MG63 (cell line): ENCODE results near the gene GIMAP5. TPM values are rescaled to one million over a fixed set of nuclear protein-coding genes. Genes with fewer than 3 reads are reported as not detected.
"Not testable (repeated sequence)": the region's sequence is repeated elsewhere in the genome, so short reads cannot be mapped to it uniquely, and the experiment has no call there.

Experiments used
- DNase-seq: peaks from one replicate; pipeline ENCODE4 v3.0.0-alpha.2; 2020
- H3K27me3 ChIP-seq: fragments of 250-450 bp; sonication (Bioruptor Pico); 2 replicates; pipeline ENCODE4 v1.5.1; 2020; ENCODE audit warnings: mild to moderate bottlenecking, moderate library complexity
- H3K36me3 ChIP-seq: fragments of 250-450 bp; sonication (Bioruptor Pico); 2 replicates; pipeline ENCODE4 v1.5.1; 2020; ENCODE audit warnings: mild to moderate bottlenecking, moderate library complexity
- H3K4me3 ChIP-seq: fragments of 250-450 bp; sonication (Bioruptor Pico); 2 replicates; pipeline ENCODE4 v1.5.1; 2020; ENCODE audit warnings: mild to moderate bottlenecking, moderate library complexity
- H3K9me3 ChIP-seq: fragments of 250-450 bp; sonication (Bioruptor Pico); 2 replicates; pipeline ENCODE4 v1.5.1; 2020; ENCODE audit warnings: mild to moderate bottlenecking, moderate library complexity
- total RNA-seq: library from RNA; depleted of rRNA; stranded (reverse); fragments of >200 nt; shearing (Covaris generic); gene quantifications from 2 replicates; pipeline ENCODE4 v1.2.3, GENCODE V29; 2014; ENCODE audit warnings: low replicate concordance

Gene GIMAP5
- total RNA-seq, 1 experiment from 2014 or later, result not detected

- H3K27me3 ChIP-seq, result no peaks in the 10 kb centered on the region
- no peaks in the 10 kb centered on the region for H3K36me3 ChIP-seq
- no peaks in the 10 kb centered on the region for H3K9me3 ChIP-seq
- no peak overlapping the region for H3K4me3 ChIP-seq
- DNase-seq, result no peak
Observed at GRCh38 chr7:150753239-150753638, 16.0 kb downstream of the GIMAP5 start.

- H3K27me3 ChIP-seq, result no peaks in the 10 kb centered on the region
- H3K4me3 ChIP-seq, result no peak overlapping the region
- no peaks in the 10 kb centered on the region for H3K36me3 ChIP-seq
- DNase-seq, result peak; percentile 46
- H3K9me3 ChIP-seq, result no peaks in the 10 kb centered on the region
Observed at GRCh38 chr7:150753826-150754603, 16.8 kb downstream of the GIMAP5 start.

- no peak for DNase-seq
- H3K27me3 ChIP-seq, result no peaks in the 10 kb centered on the region
- no peak overlapping the region for H3K4me3 ChIP-seq
- H3K9me3 ChIP-seq, result no peaks in the 10 kb centered on the region
- no peaks in the 10 kb centered on the region for H3K36me3 ChIP-seq
Observed at GRCh38 chr7:150754951-150755350, 17.7 kb downstream of the GIMAP5 start.

GRCh38 chr7:150755473-150756099 lies 18.4 kb downstream of the GIMAP5 start:
- Histone ChIP-seq H3K4me3 (no peak overlapping the region), H3K9me3 (no peaks in the 10 kb centered on the region), H3K27me3 (no peaks in the 10 kb centered on the region), H3K36me3 (no peaks in the 10 kb centered on the region)
- peak; percentile 50 for DNase-seq

GRCh38 chr7:150756166-150756565 lies 18.9 kb downstream of the GIMAP5 start:
- Histone ChIP-seq H3K27me3 (no peaks in the 10 kb centered on the region), H3K4me3 (no peak overlapping the region), H3K9me3 (no peaks in the 10 kb centered on the region), H3K36me3 (no peaks in the 10 kb centered on the region)
- DNase-seq, result no peak

- H3K27me3 ChIP-seq, result no peaks in the 10 kb centered on the region
- no peaks in the 10 kb centered on the region for H3K9me3 ChIP-seq
- no peak overlapping the region for H3K4me3 ChIP-seq
- no peaks in the 10 kb centered on the region for H3K36me3 ChIP-seq
- no peak for DNase-seq
Observed at GRCh38 chr7:150756858-150757257, 19.6 kb downstream of the GIMAP5 start.

GRCh38 chr7:150759479-150759878 lies 22.3 kb downstream of the GIMAP5 start:
- Histone ChIP-seq H3K9me3 (no peaks in the 10 kb centered on the region), H3K27me3 (no peaks in the 10 kb centered on the region), H3K4me3 (no peak overlapping the region), H3K36me3 (no peaks in the 10 kb centered on the region)
- DNase-seq, result no peak

GRCh38 chr7:150766334-150766709 lies 29.1 kb downstream of the GIMAP5 start:
- Histone ChIP-seq H3K4me3 (no peak overlapping the region), H3K9me3 (no peaks in the 10 kb centered on the region), H3K27me3 (no peaks in the 10 kb centered on the region), H3K36me3 (no peaks in the 10 kb centered on the region)
- no peak for DNase-seq

GRCh38 chr7:150769768-150770167 lies 32.5 kb downstream of the GIMAP5 start:
- no peak for DNase-seq
- Histone ChIP-seq H3K4me3 (no peak overlapping the region), H3K36me3 (no peaks in the 10 kb centered on the region), H3K27me3 (no peaks in the 10 kb centered on the region), H3K9me3 (no peaks in the 10 kb centered on the region)

GRCh38 chr7:150774131-150774530 lies 36.9 kb downstream of the GIMAP5 start:
- H3K9me3 ChIP-seq, H3K27me3 ChIP-seq, H3K4me3 ChIP-seq, H3K36me3 ChIP-seq, DNase-seq: not testable (repeated sequence)

- no peak overlapping the region for H3K4me3 ChIP-seq
- no peaks in the 10 kb centered on the region for H3K36me3 ChIP-seq
- no peak for DNase-seq
- no peaks in the 10 kb centered on the region for H3K27me3 ChIP-seq
- no peaks in the 10 kb centered on the region for H3K9me3 ChIP-seq
Observed at GRCh38 chr7:150778014-150778737, 41.0 kb downstream of the GIMAP5 start.

- Histone ChIP-seq H3K27me3 (no peaks in the 10 kb centered on the region), H3K4me3 (no peak overlapping the region), H3K9me3 (no peaks in the 10 kb centered on the region), H3K36me3 (no peaks in the 10 kb centered on the region)
- DNase-seq, result peak; percentile 60
Observed at GRCh38 chr7:150778738-150779301, 41.6 kb downstream of the GIMAP5 start.

GRCh38 chr7:150780292-150780691 lies 43.1 kb downstream of the GIMAP5 start:
- DNase-seq, result no peak
- H3K4me3 ChIP-seq, result no peak overlapping the region
- H3K36me3 ChIP-seq, result no peaks in the 10 kb centered on the region
- H3K9me3 ChIP-seq, result no peaks in the 10 kb centered on the region
- H3K27me3 ChIP-seq, result no peaks in the 10 kb centered on the region

GRCh38 chr7:150781103-150781502 lies 43.9 kb downstream of the GIMAP5 start:
- Histone ChIP-seq H3K4me3 (no peak overlapping the region), H3K9me3 (no peaks in the 10 kb centered on the region), H3K36me3 (no peaks in the 10 kb centered on the region), H3K27me3 (no peaks in the 10 kb centered on the region)
- no peak for DNase-seq

GRCh38 chr7:150781961-150782360 lies 44.7 kb downstream of the GIMAP5 start:
- H3K9me3 ChIP-seq, result no peaks in the 10 kb centered on the region
- no peak for DNase-seq
- H3K27me3 ChIP-seq, result no peaks in the 10 kb centered on the region
- no peaks in the 10 kb centered on the region for H3K36me3 ChIP-seq
- H3K4me3 ChIP-seq, result no peak overlapping the region

- H3K36me3 ChIP-seq, result no peaks in the 10 kb centered on the region
- no peaks in the 10 kb centered on the region for H3K9me3 ChIP-seq
- DNase-seq, result no peak
- H3K27me3 ChIP-seq, result no peaks in the 10 kb centered on the region
- H3K4me3 ChIP-seq, result no peak overlapping the region
Observed at GRCh38 chr7:150784120-150784736, 47.0 kb downstream of the GIMAP5 start.

GRCh38 chr7:150784954-150785353 lies 47.7 kb downstream of the GIMAP5 start:
- no peak for DNase-seq
- Histone ChIP-seq H3K4me3 (no peak overlapping the region), H3K27me3 (no peaks in the 10 kb centered on the region), H3K9me3 (no peaks in the 10 kb centered on the region), H3K36me3 (no peaks in the 10 kb centered on the region)
